ENCODE measurements around the gene DPP7. TPM values are rescaled to one million over a fixed set of nuclear protein-coding genes. Genes with fewer than 3 reads are reported as not detected.
A peak's percentile ranks its signal among the peaks of the same experiment; 100 is the strongest.

The DPP7 gene
- total and polyA plus RNA-seq, 9 of the 15 experiments (the other 6 are each of a cell fraction or from before 2014, with no cell fraction given), result 0.99 to 365 (median 132) TPM

DNA sequence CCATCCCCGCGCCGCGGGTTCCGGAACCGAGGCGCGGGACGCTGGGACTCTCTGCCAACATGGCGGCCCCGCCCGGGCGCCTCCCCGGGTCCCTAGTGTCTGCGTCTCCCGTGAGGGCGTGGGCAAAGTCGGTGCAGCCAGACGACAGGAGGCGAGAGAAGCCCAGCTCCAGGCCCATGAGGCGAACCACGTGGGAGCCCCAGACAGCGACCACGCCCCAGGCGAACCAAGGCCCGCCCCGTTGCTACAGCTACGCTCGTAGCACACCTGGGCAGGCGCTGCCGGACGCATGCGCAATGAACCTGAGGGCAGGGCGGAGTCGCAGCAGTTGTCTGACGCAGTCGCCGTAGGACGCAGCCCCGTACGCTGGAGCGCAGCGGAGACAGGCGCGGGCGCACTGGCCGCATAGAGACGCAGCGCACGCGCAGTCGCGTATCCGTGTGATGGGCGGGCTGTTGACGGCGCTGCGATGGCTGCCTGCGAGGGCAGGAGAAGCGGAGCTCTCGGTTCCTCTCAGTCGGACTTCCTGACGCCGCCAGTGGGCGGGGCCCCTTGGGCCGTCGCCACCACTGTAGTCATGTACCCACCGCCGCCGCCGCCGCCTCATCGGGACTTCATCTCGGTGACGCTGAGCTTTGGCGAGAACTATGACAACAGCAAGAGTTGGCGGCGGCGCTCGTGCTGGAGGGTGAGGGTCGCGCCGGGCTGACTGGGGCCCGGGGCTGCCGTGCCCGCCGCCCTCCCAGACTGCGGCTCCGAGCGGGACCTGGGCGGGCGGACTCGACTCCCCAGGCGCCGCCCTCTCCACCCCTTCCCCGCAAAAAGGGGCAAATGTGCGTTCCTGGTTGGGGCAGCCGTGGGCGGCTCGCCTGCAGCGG lies 27.8 kb downstream of the DPP7 start, which contains the start of gene MAN1B1 (continued):
- TF ChIP-seq ELF1 (tag; IDR thresholded peaks at IDR 0.05) (peak; percentile 40; the same call in 1 of the 2 replicates), CHD4 (IDR thresholded peaks at IDR 0.05; ENCODE audit: insufficient read depth, insufficient replicate concordance, low read depth, low read length, poor library complexity, severe bottlenecking) (no peak), ZNF384 (IDR thresholded peaks at IDR 0.05; ENCODE audit: low read depth, low read length) (0 out of 2 replicates have a peak, but pooled peaks have one; percentile 13), FOSL1 (tag; conservative IDR thresholded peaks at IDR 0.05) (0 out of 2 replicates have a peak, but pooled peaks have one; percentile 3), PHF20 (IDR thresholded peaks at IDR 0.05; ENCODE audit: partially characterized antibody) (peak; percentile 56), RB1 (IDR thresholded peaks at IDR 0.05; ENCODE audit: low read depth) (peak; percentile 38; the same call in 1 of the 2 replicates), NR4A1 (CRISPR knock-in tag; IDR thresholded peaks at IDR 0.05) (0 out of 2 replicates have a peak, but pooled peaks have one; percentile 7), NR4A1 (tag; IDR thresholded peaks at IDR 0.05) (no peak), SPI1 (IDR thresholded peaks at IDR 0.05; ENCODE audit: borderline replicate concordance, low read depth, low read length) (peak; percentile 48; the same call in 1 of the 2 replicates), ZNF431 (CRISPR knock-in tag; IDR thresholded peaks at IDR 0.05) (0 out of 2 replicates have a peak, but pooled peaks have one; percentile 6), TCF7 (IDR thresholded peaks at IDR 0.05; ENCODE audit: borderline replicate concordance) (no peak), KLF10 (CRISPR knock-in tag; IDR thresholded peaks at IDR 0.05) (no peak), BDP1 (IDR thresholded peaks at IDR 0.05; ENCODE audit: insufficient read depth, insufficient read length) (no peak), HDAC8 (tag; IDR thresholded peaks at IDR 0.05) (no peak), BMI1 (IDR thresholded peaks at IDR 0.05; ENCODE audit: low read length) (peak; percentile 88)
- TF ChIP-seq, protein P1, sequence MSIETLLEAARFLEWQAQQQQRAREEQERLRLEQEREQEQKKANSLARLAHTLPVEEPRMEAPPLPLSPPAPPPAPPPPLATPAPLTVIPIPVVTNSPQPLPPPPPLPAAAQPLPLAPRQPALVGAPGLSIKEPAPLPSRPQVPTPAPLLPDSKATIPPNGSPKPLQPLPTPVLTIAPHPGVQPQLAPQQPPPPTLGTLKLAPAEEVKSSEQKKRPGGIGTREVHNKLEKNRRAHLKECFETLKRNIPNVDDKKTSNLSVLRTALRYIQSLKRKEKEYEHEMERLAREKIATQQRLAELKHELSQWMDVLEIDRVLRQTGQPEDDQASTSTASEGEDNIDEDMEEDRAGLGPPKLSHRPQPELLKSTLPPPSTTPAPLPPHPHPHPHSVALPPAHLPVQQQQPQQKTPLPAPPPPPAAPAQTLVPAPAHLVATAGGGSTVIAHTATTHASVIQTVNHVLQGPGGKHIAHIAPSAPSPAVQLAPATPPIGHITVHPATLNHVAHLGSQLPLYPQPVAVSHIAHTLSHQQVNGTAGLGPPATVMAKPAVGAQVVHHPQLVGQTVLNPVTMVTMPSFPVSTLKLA (conservative IDR thresholded peaks at IDR 0.05), result peak; percentile 98 to 99
- TF ChIP-seq, protein P2, sequence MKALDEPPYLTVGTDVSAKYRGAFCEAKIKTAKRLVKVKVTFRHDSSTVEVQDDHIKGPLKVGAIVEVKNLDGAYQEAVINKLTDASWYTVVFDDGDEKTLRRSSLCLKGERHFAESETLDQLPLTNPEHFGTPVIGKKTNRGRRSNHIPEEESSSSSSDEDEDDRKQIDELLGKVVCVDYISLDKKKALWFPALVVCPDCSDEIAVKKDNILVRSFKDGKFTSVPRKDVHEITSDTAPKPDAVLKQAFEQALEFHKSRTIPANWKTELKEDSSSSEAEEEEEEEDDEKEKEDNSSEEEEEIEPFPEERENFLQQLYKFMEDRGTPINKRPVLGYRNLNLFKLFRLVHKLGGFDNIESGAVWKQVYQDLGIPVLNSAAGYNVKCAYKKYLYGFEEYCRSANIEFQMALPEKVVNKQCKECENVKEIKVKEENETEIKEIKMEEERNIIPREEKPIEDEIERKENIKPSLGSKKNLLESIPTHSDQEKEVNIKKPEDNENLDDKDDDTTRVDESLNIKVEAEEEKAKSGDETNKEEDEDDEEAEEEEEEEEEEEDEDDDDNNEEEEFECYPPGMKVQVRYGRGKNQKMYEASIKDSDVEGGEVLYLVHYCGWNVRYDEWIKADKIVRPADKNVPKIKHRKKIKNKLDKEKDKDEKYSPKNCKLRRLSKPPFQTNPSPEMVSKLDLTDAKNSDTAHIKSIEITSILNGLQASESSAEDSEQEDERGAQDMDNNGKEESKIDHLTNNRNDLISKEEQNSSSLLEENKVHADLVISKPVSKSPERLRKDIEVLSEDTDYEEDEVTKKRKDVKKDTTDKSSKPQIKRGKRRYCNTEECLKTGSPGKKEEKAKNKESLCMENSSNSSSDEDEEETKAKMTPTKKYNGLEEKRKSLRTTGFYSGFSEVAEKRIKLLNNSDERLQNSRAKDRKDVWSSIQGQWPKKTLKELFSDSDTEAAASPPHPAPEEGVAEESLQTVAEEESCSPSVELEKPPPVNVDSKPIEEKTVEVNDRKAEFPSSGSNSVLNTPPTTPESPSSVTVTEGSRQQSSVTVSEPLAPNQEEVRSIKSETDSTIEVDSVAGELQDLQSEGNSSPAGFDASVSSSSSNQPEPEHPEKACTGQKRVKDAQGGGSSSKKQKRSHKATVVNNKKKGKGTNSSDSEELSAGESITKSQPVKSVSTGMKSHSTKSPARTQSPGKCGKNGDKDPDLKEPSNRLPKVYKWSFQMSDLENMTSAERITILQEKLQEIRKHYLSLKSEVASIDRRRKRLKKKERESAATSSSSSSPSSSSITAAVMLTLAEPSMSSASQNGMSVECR (CRISPR knock-in tag; IDR thresholded peaks at IDR 0.05), result peak; percentile 73; the same call in 1 of the 2 replicates
- TF ChIP-seq, protein P3, sequence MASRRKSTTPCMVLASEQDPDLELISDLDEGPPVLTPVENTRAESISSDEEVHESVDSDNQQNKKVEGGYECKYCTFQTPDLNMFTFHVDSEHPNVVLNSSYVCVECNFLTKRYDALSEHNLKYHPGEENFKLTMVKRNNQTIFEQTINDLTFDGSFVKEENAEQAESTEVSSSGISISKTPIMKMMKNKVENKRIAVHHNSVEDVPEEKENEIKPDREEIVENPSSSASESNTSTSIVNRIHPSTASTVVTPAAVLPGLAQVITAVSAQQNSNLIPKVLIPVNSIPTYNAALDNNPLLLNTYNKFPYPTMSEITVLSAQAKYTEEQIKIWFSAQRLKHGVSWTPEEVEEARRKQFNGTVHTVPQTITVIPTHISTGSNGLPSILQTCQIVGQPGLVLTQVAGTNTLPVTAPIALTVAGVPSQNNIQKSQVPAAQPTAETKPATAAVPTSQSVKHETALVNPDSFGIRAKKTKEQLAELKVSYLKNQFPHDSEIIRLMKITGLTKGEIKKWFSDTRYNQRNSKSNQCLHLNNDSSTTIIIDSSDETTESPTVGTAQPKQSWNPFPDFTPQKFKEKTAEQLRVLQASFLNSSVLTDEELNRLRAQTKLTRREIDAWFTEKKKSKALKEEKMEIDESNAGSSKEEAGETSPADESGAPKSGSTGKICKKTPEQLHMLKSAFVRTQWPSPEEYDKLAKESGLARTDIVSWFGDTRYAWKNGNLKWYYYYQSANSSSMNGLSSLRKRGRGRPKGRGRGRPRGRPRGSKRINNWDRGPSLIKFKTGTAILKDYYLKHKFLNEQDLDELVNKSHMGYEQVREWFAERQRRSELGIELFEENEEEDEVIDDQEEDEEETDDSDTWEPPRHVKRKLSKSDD (conservative IDR thresholded peaks at IDR 0.05; ENCODE audit: low read length), result no peak

Measured in K562 (cell line).